ENCODE measurements around the gene FEV. TPM values are rescaled to one million over a fixed set of nuclear protein-coding genes. Genes with fewer than 3 reads are reported as not detected.

FEV gene
- not detected in 2 replicates for total RNA-seq

DNA sequence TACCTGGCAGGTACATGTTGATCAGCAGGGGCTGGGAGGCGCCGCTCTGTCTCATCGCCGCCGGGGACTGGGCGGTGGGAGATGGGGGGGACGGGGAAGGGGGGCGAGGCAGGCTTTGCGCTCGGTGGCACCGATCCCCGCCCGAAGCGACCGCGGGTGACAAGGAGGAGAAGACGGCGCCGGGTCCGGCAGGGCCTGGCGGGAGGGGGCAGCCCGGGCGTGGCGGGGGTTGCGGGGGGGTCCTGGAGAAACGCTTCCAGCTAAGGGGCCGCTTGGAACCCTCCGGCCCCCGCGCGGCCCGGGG lies at the start of gene FEV:
Gene FEV (minus strand): TSS at position 164 of the 304 bp plus-strand sequence. CDS start 109 bp downstream, at position 55.

DNA sequence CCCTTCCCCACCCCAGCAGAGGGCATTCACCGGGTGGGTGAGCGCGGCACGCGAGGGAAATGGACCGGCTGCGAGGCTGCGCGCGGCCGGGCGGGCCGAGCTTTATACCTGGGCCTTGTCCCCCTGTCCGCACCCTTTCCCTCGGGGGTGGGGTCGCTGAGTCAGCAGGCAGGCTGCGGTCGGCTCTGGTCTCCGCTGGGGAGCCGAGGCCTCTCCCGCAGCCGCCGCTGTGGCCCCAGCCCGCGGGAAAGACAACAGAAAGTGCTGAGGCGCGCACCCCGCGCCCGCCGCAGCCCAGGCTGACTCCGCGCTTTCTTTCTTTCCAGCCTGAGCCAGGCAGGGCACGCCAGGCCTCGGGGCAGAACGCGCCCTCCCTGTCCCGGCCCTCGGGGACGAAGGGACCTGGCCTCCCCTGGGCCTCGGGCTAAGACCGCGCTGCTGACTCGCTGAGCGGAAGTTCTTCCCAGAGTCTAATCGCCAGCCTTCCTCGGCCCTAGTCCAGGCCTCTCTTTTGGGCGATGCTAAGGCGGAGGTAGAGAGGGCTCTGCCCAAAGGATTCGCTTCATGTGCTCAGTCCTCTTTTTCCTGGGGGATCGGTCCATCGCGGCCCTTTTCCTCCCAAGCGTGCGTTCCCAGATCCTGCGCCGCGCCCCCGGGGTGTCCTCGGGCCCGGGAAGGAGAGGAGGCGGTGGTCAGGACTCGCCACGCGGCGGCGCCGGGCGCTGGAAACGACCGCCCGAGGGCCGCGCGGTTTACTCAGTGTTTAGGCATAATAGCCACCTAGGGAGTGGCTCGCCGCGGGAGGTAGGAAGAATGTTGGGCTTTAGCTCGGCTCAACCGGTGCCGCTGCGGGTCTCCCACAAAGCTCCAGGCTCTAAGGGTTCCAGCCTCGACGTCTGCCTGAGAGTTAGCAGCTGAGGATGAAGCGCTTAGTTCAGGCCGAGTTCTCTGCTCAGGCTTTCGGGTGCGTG lies 8.6 kb upstream of the FEV start, which contains the start of gene CRYBA2:
Gene CRYBA2 (minus strand): TSS at position 78 of the 971 bp plus-strand sequence. CDS start 246 bp downstream, outside the sequence.

DNA sequence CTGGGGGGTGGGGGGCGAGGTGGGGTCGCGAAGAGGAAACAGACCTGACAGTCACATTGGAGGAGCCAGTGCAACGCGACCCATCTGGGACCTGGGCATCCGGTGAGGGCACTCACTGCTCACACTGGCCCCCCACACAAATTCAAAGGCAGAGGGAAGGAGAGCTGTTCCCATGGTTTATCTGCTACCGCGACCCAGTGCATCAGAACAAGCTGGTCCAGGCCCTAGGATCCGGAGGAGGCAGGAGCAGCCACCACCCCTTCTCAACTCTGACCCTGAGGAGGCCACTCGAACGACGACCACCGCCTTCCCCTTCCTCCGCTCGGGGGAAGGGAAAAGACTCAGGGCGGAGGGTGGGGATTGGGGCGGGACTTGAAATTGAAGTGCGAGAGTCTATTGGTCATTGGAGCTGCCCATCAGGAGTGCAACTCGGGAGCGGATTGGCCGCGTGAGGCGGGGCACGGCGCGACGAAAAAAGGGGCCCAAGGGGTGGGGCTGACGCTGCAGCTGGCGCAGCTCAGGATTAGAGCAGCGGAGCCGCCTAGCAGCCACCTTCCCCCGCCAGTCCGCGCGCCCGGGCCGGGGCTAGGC lies 25.7 kb downstream of the FEV start, which contains the start of gene CDK5R2:
Gene CDK5R2 (plus strand): TSS at position 526 of the 591 bp plus-strand sequence. CDS start 155 bp downstream, outside the sequence.

Other genes starting within 250 kb of the FEV start
- gene CYP27A1, start 203.0 kb downstream of the FEV start, total RNA-seq, result 13.3 and 30.4 TPM in 2 replicates
- gene PRKAG3, start 153.4 kb downstream of the FEV start, total RNA-seq, result 0.40 TPM in 1 of 2 replicates, not detected in the other
- not detected in 2 replicates for gene WNT6, start 125.4 kb downstream of the FEV start, total RNA-seq
- gene WNT10A, start 104.3 kb downstream of the FEV start, total RNA-seq, result 0.08 TPM in 1 of 2 replicates, not detected in the other
- under 0.01 TPM in 1 of 2 replicates, not detected in the other for gene CDK5R2, start 25.5 kb downstream of the FEV start, total RNA-seq
- gene CRYBA2, start 8.2 kb upstream of the FEV start, total RNA-seq, result not detected in 2 replicates
- not detected in 2 replicates for gene CFAP65, start 56.3 kb upstream of the FEV start, total RNA-seq
- 0.32 TPM in 1 of 2 replicates, not detected in the other for gene IHH, start 75.7 kb upstream of the FEV start, total RNA-seq
- gene NHEJ1, start 175.6 kb upstream of the FEV start, total RNA-seq, result 17.2 and 22.2 TPM in 2 replicates
- gene SLC23A3, start 184.8 kb upstream of the FEV start, total RNA-seq, result 1.4 TPM in 1 of 2 replicates, not detected in the other
- 16.9 and 26.8 TPM in 2 replicates for gene CNPPD1, start 191.7 kb upstream of the FEV start, total RNA-seq
- gene RETREG2, start 193.1 kb upstream of the FEV start, total RNA-seq, result 43.0 and 46.3 TPM in 2 replicates
- gene ZFAND2B, start 221.6 kb upstream of the FEV start, total RNA-seq, result 24.8 and 33.4 TPM in 2 replicates
- gene ABCB6, start 233.8 kb upstream of the FEV start, total RNA-seq, result 17.2 and 17.9 TPM in 2 replicates
- 52.5 and 113 TPM in 2 replicates for gene ATG9A, start 244.5 kb upstream of the FEV start, total RNA-seq
- 21.9 and 33.2 TPM in 2 replicates for gene ANKZF1, start 244.6 kb upstream of the FEV start, total RNA-seq